ENCODE data around the gene ELP5.
A peak's percentile ranks its signal among the peaks of the same experiment; 100 is the strongest.

Gene ELP5

DNA sequence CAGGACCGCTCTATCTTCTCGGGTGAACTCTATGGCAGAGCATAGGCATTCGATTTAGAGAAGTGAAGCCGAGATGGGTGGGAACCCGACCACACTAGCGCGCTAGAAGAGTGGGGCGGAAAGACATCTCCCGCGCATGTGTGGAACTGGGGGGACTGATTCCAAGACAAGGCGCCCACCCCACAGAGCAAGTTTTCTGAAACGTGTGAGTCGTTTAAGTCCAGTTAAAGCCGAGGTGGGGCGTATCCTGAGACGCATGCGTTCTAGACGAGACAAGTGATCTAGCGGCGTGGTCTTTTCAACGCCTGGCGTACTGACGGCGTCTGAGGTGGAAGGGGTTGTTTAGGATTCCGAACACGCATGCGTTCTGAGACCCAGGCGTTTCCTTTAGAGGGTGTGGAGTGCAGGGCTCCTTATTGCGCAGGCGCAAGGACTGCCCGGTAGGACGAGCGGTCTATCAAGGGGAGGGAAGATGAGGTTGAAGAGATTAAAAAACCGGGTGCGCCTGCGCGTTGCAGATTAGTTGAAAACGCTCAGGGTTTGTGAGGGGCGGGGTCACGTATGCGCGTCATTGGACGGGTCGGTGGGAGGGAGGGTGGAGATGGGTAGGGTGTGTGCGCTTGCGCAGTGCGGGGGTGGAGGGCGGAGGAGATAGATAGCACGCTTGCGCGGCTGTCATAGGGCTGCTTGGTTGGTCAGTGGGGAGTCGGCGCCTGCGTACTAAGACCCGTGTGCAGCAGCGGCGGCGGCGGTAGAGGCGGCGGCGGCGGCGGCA lies 55.1 kb downstream of the ELP5 start, which contains the start of gene EIF5A:
TSS of gene EIF5A (plus strand) at position 718 of the 775 bp plus-strand sequence. CDS start 2,008 bp downstream, outside the sequence.
- Histone ChIP-seq H3K4me1 (ENCODE audit: control insufficient read depth, insufficient read depth, low read length) (peaks cover 15% of the 10 kb centered on the region), H3K4me3 (ENCODE audit: low read depth, low read length) (peak within 1 kb of the TSS; percentile 80), H3K36me3 (ENCODE audit: control insufficient read depth in 2 of 2, insufficient read depth in 1 of 2, low read length in 2 of 2) (peaks cover 26 to 29% of the 10 kb centered on the region in 2 experiments), H3K9me3 (ENCODE audit: control insufficient read depth, insufficient read depth, low read depth, low read length) (no peaks in the 10 kb centered on the region), H3K27ac (ENCODE audit: extremely low read depth, low read depth, low read length) (peak within 1 kb of the TSS; percentile 99)
- CTCF ChIA-PET: interaction anchor here (0.7 kb wide), 1 partner anchor 86 kb away, joined by 3 read pairs; no protein-coding TSS in a partner anchor
- POLR2A ChIA-PET: no interaction called here
- no peak for TF ChIP-seq ZNF626 (tag by site-specific recombination; IDR thresholded peaks at IDR 0.05)
- peak; percentile 82 for TF ChIP-seq ZFHX2 (tag by site-specific recombination; conservative IDR thresholded peaks at IDR 0.05)
- TF ChIP-seq, protein P1, sequence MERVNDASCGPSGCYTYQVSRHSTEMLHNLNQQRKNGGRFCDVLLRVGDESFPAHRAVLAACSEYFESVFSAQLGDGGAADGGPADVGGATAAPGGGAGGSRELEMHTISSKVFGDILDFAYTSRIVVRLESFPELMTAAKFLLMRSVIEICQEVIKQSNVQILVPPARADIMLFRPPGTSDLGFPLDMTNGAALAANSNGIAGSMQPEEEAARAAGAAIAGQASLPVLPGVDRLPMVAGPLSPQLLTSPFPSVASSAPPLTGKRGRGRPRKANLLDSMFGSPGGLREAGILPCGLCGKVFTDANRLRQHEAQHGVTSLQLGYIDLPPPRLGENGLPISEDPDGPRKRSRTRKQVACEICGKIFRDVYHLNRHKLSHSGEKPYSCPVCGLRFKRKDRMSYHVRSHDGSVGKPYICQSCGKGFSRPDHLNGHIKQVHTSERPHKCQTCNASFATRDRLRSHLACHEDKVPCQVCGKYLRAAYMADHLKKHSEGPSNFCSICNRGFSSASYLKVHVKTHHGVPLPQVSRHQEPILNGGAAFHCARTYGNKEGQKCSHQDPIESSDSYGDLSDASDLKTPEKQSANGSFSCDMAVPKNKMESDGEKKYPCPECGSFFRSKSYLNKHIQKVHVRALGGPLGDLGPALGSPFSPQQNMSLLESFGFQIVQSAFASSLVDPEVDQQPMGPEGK (tag by site-specific recombination; IDR thresholded peaks at IDR 0.05): peak; percentile 93
- TF ChIP-seq, protein P2, sequence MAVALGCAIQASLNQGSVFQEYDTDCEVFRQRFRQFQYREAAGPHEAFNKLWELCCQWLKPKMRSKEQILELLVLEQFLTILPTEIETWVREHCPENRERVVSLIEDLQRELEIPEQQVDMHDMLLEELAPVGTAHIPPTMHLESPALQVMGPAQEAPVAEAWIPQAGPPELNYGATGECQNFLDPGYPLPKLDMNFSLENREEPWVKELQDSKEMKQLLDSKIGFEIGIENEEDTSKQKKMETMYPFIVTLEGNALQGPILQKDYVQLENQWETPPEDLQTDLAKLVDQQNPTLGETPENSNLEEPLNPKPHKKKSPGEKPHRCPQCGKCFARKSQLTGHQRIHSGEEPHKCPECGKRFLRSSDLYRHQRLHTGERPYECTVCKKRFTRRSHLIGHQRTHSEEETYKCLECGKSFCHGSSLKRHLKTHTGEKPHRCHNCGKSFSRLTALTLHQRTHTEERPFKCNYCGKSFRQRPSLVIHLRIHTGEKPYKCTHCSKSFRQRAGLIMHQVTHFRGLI (tag by site-specific recombination; IDR thresholded peaks at IDR 0.05): peak; percentile 42; the same call in 1 of the 2 replicates
- TF ChIP-seq KLF7 (tag by site-specific recombination; IDR thresholded peaks at IDR 0.05; ENCODE audit: borderline replicate concordance): peak; percentile 21; the same call in 1 of the 2 replicates
- TF ChIP-seq ZBTB20 (tag by site-specific recombination; IDR thresholded peaks at IDR 0.05): peak; percentile 51; the same call in 1 of the 2 replicates
- TF ChIP-seq TRIM28 (IDR thresholded peaks at IDR 0.05; ENCODE audit: borderline replicate concordance, low read length): peak; percentile 61; the same call in 1 of the 2 replicates
- peak; percentile 99 for TF ChIP-seq ZBTB17 (tag by site-specific recombination; IDR thresholded peaks at IDR 0.05)
- peak; percentile 91 for TF ChIP-seq SP2 (tag by site-specific recombination; IDR thresholded peaks at IDR 0.05)
- TF ChIP-seq ZNF311 (tag by site-specific recombination; IDR thresholded peaks at IDR 0.05; ENCODE audit: borderline replicate concordance): no peak
- peak; percentile 88 for TF ChIP-seq SP3 (tag by site-specific recombination; IDR thresholded peaks at IDR 0.05)
- TF ChIP-seq ZNF341 (tag by site-specific recombination; IDR thresholded peaks at IDR 0.05; ENCODE audit: low read depth): peak; percentile 54
- TF ChIP-seq ZBTB1 (tag by site-specific recombination; IDR thresholded peaks at IDR 0.05): no peak
- peak; percentile 70; the same call in 1 of the 2 replicates for TF ChIP-seq ZEB2 (tag by site-specific recombination; IDR thresholded peaks at IDR 0.05)
- no peak for TF ChIP-seq ZNF701 (tag by site-specific recombination; IDR thresholded peaks at IDR 0.05)
- TF ChIP-seq KLF1 (tag by site-specific recombination; IDR thresholded peaks at IDR 0.05): peak; percentile 31
- TF ChIP-seq ZNF214 (tag by site-specific recombination; IDR thresholded peaks at IDR 0.05; ENCODE audit: borderline replicate concordance): no peak
- peak; percentile 100 for TF ChIP-seq ZNF600 (tag by site-specific recombination; IDR thresholded peaks at IDR 0.05)
- TF ChIP-seq ZNF335 (tag by site-specific recombination; conservative IDR thresholded peaks at IDR 0.05): peak; percentile 73
- peak; percentile 52; the same call in 1 of the 2 replicates for TF ChIP-seq KLF9 (tag by site-specific recombination; IDR thresholded peaks at IDR 0.05; ENCODE audit: low read depth)
- peak; percentile 26; the same call in 1 of the 2 replicates for TF ChIP-seq ZNF2 (tag by site-specific recombination; IDR thresholded peaks at IDR 0.05)
- TF ChIP-seq, protein P3, sequence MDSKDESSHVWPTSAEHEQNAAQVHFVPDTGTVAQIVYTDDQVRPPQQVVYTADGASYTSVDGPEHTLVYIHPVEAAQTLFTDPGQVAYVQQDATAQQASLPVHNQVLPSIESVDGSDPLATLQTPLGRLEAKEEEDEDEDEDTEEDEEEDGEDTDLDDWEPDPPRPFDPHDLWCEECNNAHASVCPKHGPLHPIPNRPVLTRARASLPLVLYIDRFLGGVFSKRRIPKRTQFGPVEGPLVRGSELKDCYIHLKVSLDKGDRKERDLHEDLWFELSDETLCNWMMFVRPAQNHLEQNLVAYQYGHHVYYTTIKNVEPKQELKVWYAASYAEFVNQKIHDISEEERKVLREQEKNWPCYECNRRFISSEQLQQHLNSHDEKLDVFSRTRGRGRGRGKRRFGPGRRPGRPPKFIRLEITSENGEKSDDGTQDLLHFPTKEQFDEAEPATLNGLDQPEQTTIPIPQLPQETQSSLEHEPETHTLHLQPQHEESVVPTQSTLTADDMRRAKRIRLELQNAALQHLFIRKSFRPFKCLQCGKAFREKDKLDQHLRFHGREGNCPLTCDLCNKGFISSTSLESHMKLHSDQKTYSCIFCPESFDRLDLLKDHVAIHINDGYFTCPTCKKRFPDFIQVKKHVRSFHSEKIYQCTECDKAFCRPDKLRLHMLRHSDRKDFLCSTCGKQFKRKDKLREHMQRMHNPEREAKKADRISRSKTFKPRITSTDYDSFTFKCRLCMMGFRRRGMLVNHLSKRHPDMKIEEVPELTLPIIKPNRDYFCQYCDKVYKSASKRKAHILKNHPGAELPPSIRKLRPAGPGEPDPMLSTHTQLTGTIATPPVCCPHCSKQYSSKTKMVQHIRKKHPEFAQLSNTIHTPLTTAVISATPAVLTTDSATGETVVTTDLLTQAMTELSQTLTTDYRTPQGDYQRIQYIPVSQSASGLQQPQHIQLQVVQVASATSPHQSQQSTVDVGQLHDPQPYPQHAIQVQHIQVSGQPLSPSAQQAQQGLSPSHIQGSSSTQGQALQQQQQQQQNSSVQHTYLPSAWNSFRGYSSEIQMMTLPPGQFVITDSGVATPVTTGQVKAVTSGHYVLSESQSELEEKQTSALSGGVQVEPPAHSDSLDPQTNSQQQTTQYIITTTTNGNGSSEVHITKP (tag by site-specific recombination; IDR thresholded peaks at IDR 0.05): peak; percentile 57
- TF ChIP-seq ZNF423 (tag by site-specific recombination; IDR thresholded peaks at IDR 0.05): no peak
- TF ChIP-seq ZNF777 (tag by site-specific recombination; IDR thresholded peaks at IDR 0.05; ENCODE audit: borderline replicate concordance): no peak
- no peak for TF ChIP-seq ZNF16 (tag by site-specific recombination; IDR thresholded peaks at IDR 0.05; ENCODE audit: low read depth)
- peak; percentile 91 for TF ChIP-seq ZNF561 (tag by site-specific recombination; IDR thresholded peaks at IDR 0.05; ENCODE audit: borderline replicate concordance)
- TF ChIP-seq, protein P4, sequence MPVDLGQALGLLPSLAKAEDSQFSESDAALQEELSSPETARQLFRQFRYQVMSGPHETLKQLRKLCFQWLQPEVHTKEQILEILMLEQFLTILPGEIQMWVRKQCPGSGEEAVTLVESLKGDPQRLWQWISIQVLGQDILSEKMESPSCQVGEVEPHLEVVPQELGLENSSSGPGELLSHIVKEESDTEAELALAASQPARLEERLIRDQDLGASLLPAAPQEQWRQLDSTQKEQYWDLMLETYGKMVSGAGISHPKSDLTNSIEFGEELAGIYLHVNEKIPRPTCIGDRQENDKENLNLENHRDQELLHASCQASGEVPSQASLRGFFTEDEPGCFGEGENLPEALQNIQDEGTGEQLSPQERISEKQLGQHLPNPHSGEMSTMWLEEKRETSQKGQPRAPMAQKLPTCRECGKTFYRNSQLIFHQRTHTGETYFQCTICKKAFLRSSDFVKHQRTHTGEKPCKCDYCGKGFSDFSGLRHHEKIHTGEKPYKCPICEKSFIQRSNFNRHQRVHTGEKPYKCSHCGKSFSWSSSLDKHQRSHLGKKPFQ (tag by site-specific recombination; IDR thresholded peaks at IDR 0.05): 0 out of 2 replicates have a peak, but pooled peaks have one; percentile 57
- TF ChIP-seq WT1 (tag by site-specific recombination; IDR thresholded peaks at IDR 0.05): no peak
- TF ChIP-seq GLI4 (tag by site-specific recombination; IDR thresholded peaks at IDR 0.05): no peak
- TF ChIP-seq HOXA7 (CRISPR knock-in tag; IDR thresholded peaks at IDR 0.05; ENCODE audit: borderline replicate concordance): no peak
